Fibroblast of the aortic adventitia (primary cell): ENCODE data around the gene MXRA8. TPM values are rescaled to one million over a fixed set of nuclear protein-coding genes. Genes with fewer than 3 reads are reported as not detected.

Experiments
- DNase-seq: peaks from one replicate; pipeline ENCODE4 v3.0.0-alpha.2; 2010; ENCODE audit warnings: low read depth
- H3K4me3 ChIP-seq: 2 replicates; pipeline ENCODE4 v1.5.1; 2011; ENCODE audit warnings: low read depth, mild to moderate bottlenecking, control low read depth, low read length, moderate library complexity
- total RNA-seq: library from RNA; depleted of rRNA; stranded (reverse); fragments of >200 nt; gene quantifications from 2 replicates; pipeline ENCODE4 v1.2.3, GENCODE V29; 2012; ENCODE audit warnings: low replicate concordance
- TF ChIP-seq, protein P1 (sequence below): IDR thresholded peaks from 2 replicates; pipeline ENCODE4 v1.5.1; 2011; ENCODE audit warnings: mild to moderate bottlenecking, low read length, control low read depth, inconsistent platforms; ENCODE audit not compliant: insufficient read depth

Gene MXRA8
- total RNA-seq, 1 donor: 367 TPM

GRCh38 chr1:1342584-1343115 is 15.7 kb downstream of the MXRA8 start:
- no peak for DNase-seq
- TF ChIP-seq, protein P1, sequence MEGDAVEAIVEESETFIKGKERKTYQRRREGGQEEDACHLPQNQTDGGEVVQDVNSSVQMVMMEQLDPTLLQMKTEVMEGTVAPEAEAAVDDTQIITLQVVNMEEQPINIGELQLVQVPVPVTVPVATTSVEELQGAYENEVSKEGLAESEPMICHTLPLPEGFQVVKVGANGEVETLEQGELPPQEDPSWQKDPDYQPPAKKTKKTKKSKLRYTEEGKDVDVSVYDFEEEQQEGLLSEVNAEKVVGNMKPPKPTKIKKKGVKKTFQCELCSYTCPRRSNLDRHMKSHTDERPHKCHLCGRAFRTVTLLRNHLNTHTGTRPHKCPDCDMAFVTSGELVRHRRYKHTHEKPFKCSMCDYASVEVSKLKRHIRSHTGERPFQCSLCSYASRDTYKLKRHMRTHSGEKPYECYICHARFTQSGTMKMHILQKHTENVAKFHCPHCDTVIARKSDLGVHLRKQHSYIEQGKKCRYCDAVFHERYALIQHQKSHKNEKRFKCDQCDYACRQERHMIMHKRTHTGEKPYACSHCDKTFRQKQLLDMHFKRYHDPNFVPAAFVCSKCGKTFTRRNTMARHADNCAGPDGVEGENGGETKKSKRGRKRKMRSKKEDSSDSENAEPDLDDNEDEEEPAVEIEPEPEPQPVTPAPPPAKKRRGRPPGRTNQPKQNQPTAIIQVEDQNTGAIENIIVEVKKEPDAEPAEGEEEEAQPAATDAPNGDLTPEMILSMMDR: no peak

GRCh38 chr1:1342061-1342562 is 16.2 kb downstream of the MXRA8 start:
- no peak for DNase-seq
- TF ChIP-seq, protein P1: no peak
- no peak overlapping the region for H3K4me3 ChIP-seq

More at GRCh38 chr1:1342584-1343115, 15.7 kb downstream of the MXRA8 start:
- no peak overlapping the region for H3K4me3 ChIP-seq

GRCh38 chr1:1341549-1342021 is 16.8 kb downstream of the MXRA8 start:
- no peak for DNase-seq
- TF ChIP-seq, protein P1: no peak
- no peak overlapping the region for H3K4me3 ChIP-seq

DNA sequence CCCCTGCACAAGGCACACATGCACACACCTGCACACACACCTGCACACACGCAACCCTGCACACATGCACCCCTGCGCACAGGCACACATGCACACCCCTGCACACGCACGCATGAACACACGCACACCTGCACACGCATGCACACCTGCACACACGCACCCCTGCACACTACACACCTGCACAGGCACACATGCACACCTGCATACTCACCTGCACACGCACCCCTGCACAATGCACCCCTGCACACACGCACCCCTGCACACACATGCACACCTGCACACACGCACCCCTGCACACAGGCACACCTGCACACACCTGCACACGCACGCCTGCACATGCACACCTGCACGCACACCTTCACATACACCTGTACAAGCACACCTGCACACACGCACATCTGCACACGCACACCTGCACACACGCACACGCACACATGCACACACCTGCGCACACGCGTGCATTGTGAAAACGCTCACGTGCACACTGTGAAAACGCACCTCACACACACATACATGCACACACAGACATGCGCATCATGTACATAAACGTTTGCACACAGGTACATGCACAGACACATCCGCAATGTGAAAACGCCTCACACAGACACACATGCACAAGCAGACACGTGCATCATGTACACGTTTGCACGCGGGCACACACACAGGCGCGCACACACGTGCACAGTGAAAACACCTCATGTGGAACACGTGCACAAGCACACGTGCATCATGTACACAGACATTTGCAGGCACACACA is 17.4 kb downstream of the MXRA8 start:
- no peak overlapping the region for H3K4me3 ChIP-seq
- TF ChIP-seq, protein P1: no peak
- DNase-seq: no peak

DNA sequence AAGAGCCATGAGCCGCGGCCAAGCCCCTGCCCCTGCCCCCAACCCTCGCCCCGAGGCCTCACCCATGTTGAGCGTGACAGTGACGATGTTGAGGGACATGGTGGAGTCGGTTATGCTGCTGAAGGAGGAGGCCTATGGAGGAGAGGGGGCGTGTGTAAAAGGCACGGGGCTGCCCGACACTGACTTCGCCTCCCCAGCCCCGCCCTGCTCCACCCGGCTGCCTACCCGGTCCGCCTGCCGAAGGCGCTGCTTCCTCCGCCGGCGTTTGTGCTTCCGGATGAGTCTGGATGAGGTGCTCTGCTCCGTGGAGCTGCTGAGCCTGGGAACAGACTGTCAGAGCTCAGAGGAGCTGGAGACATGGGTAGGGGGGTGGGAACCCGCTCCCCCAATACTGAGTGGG is 18.2 kb downstream of the MXRA8 start:
- H3K4me3 ChIP-seq: no peak overlapping the region
- no peak for DNase-seq
- TF ChIP-seq, protein P1: no peak

GRCh38 chr1:1338278-1338677 is 20.1 kb downstream of the MXRA8 start:
- TF ChIP-seq, protein P1: no peak
- no peak overlapping the region for H3K4me3 ChIP-seq
- DNase-seq: no peak
